HUDEP-2 (cell line): ENCODE measurements around the gene AANAT.

Experiments
- DNase-seq, 76 experiments: peaks; one replicate each; lab custom pipeline; 2025; ENCODE audit not compliant: unreplicated experiment in 76 of 76; lab: John Stamatoyannopoulos, UW

The AANAT gene

DNA sequence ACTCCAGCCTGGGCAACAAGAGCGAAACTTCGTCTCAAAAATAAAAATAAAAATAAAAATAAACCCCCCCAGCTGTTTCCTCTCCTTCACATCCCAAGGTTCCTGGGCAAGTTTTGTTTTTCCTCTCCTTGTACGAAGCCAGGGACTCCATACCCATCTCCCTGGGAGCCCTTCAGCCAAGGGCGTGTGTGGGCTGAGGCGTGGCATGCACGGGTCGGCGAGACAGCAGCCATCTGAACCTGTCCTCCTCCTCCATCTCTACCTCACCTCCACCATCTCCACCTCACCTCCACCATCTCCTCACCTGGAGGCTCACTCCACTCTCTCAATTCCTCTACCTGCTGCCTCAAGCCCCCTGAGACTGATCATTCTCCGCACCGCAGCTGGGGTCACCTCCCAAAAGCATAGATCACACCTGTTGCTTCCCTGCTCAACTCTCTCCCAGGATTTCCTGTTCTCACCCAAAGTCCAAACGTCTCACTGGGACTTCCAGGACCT lies 16.9 kb downstream of the AANAT start:
- DNase-seq, result no peak

DNA sequence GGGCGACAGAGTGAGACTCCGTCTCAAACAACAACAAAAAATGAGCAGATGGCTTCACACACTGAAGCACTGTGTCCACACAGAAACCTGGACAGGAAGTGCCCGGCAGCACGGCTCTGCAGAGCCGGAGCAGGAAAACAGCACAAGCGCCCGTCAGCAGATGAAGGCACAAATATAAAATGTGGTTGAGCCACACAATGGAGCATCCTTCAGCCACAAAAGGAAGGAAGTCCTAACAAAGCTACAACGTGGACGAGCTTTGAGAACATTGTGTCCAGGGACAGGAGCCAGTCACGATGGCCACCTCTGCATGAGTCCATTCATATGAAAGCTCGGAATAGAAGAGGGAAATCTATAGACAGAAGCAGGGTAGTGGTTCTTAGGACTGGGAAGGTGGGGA lies 18.2 kb downstream of the AANAT start:
- DNase-seq, result no peak

DNA sequence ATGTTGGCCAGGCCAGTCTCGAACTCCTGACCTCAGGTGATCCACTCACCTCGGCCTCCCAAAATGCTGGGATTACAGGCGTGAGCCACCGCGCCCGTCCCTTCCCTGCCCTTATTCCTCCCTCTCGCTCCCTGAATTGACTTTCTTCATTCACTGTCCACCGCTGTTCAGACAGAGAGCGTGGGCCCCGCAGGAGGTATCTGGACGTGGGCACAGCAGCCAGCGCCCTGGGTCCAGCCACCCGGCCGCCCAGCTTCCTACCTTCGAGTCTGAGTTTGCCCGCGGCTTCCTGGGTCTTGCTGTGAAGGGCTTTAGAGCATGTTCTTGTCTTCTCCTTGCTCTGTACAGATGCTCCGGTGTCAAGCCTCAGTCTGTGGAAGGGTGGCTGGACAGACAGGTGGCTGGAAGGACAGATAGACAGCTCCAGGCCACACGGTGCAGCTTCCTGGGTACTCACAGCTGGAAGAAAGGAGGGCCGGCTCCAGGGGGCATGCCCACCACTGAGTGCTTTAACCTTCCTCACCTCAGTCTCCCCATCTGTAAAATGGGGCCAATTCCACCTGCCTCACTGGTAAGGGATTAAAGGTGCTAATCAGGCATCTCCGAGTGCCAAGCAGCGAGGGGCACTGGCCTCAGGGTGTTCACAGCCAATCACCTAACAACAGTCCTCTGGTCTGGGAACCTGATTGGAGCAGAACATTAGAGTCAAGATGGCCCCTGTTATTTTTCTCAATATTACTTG lies 20.2 kb downstream of the AANAT start:
- DNase-seq, result no peak

DNA sequence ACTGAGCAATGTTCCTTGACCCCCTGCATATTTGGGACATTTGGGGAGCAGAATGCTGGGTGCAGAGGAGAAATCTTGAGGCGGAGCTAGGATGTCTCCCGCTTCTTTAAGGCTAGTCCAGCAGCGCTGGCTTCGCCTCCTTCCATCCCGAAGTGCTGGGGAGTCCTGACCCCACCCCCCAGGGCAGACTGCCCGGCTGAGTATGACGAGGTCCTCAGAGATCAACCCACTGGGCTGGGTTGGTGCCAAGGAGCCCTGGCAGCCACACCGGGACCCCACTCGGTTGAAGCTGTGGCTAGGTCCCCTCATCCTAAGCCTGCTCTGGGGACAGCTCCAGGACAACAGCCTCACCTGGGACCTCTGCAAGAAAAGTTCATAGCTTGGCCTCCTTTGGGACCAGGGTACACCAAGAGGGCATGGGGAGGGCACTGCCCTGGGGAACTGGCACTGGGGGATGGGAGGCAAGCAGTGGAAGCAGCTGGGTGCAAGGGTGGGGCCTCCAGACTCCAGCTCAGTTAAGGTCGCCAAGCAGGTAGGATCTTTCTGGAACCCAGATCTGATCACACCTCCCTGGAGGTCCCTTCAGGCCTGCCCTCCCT lies 22.8 kb downstream of the AANAT start:
- DNase-seq, result no peak

DNA sequence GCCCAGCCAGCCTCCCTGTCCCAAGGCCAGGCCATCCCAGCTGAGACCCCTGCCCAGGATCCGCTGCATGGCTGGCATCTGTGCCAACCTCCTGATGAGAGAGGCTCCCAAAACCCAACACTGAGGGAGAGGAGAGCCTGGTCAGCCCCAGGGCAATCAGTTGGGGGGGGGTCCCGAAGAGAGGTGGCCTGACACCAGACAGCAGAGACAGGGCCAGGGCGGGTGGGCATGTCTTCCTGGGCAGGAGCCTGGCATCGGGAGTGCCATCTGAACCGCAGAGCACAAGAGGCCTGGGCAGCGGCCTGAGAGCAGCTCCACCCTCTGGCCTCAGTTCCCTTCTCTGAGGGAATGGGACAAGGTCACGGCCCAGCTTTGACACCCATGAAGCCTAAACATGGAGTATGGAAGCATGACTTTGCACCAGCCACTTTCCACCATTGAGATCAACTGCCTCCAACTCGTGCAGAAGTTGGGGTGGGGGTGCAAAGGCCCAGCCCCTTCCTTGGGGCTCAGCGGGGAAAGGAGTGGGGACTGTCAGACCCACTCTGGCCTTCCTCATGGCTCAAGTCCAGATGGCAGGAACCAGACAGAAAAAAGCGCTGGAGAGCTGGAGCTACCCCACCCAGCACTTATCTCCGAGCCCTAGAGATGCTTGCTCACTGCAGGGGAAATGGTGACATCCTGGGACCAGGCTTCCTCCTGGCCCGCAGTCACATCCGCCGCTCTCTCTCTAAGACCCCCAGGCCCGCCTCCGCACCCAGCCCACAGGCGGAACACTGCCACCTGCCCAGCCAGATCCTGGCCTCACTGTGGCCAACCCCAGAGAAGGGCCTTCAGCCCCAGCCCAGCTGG lies 24.1 kb downstream of the AANAT start:
- peak in 2 of 76 experiments; percentile 19 to 27 for DNase-seq

DNA sequence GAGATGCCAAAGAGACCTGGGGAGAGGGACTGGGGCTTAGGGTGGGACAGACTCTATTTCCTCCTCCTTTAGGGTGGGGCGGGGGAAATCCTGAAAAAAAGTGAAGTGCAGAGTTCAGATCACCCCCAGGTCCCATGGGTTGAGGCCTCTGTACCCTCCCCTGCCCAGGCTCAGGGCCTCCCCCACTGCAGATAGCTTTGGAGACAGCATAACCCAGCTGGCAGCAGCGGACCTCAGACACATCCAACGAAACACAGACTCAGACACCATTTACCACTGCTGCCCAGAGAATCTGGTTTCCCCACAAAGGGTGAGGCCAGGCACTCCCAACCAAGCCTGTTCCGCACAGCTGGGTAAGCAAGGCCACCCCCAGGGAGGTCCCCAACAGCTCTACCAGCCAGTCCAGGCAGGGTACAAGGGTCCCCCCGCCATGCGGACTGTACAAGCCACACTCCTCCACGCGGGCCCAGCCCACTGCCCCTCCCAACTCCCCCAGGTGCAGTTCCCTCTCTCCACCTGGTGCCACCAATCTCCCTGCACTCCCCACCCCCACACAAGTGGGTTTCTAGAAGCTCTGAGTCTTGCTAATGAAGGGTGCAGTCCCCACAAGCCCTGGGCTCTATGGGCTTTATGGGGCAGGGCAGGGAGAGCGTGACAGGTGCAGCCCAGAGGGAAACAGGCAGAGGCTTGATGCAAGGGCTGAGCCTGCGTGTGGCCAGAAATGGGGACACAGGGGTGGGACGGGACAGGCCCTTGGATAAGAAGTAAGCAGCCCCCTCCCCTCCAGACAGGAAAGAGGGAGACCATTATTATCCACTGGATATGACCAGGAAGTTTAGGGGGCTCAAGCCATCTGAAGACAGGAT lies 25.0 kb downstream of the AANAT start:
- no peak for DNase-seq

DNA sequence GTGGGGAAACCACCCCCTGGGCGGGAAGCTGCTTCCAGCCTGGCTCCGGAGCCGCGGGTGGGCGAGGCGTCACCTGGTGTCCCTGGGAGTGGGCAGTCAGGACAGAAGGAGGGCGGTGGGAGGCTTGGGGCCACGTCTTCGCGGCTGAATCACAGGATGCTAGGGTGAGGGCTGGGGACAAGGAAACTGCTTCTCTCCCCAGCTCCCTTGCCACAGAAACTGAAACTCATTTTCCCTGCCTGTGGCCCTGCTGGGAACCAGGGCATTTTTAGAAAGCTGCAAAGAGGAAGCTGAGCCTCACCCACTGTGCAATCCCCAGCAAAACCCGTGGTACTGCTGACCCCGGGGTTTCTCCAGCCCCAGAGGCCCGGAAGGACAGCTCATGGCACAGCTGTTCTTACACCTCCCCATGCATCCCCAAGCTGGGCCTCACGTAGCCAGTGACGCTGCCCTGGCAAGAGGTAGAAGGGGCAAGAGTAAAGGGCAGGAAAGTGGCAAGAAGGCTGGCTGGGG lies 25.6 kb downstream of the AANAT start:
- no peak for DNase-seq

DNA sequence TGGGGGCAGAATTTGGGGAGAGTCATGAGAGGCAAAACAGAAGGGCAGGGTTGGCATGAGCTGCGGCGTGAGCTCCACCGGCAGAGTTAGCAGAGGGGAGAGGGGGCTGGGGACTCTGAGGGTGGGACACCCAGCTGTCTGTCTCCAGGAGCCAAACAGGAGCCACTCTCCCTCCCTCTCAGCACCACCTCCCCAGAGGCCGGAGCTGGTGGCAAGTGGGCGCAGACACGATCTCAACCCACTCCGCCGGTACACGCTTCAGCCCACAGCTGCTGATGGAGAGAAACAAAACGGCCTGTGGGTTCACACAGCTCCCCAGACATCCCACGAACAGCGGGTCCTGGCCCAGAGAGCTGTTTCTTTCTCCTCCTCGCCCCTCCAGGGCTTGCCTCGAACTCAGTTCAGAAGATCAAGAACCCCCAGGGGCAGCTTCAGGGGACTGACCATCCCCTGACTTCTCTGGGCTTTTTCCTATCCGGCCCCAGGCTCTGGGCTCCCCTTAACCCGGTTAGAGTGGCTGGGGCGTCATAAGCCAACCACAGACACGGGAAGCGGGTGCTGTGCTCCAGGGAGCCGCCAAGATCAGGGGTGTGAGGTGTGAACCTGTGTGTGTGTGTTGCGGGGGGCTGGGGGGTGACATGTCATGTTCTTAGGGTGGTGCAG lies 26.2 kb downstream of the AANAT start:
- DNase-seq, result no peak

DNA sequence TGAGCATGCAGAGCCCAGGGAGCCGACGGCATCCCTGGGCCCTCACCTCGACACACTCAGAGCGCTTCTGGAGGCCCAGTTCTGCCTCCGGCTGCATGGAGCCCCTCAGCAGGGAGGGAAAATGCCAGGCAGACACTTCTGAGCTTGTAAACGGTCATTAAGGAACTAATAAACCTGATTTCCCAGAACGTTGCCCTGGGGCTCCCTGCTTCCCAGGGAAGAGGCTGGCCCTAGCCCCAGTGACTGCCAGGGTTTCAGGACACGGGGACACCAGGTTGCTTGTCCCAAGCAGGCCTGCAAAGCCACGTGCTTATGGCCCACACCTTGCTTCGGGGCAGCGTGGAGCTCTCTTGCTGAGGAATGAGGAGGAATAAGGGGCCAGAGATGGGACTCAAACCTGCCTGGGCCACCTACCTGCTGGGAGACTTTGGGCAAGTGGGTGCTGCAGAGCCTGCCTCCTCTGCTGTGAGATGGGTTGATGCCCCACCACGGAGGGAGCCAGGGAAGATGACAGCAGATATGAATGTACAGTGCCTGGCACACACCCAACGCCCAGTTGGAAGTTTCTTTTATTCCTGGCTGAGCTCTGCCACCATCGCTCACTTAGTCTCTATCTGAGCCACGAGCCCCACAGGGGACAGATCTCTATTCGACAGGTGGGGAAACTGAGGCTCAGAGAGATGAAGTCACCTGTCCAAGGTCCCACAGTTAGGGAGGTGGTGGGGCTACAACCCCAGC lies 28.4 kb downstream of the AANAT start:
- no peak for DNase-seq

DNA sequence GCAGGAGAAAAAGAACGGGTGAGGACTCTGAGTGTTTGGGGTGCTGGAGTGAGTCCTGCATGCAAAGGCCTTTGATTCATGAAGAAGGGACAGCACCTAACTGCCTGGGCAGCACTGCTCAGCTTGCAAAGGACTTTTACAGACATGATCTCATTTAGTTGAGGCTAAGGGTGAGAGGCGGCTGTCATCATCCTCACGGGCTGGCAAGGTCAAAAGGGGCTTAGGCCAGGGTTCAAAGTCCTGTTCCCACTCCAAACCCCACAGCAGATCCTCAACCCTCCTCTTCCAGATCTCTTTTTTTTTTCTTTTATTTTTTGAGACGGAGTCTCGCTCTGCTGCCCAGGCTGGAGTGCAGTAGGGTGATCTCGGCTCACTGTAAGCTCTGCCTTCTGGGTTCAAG lies 29.1 kb downstream of the AANAT start:
- no peak for DNase-seq

DNA sequence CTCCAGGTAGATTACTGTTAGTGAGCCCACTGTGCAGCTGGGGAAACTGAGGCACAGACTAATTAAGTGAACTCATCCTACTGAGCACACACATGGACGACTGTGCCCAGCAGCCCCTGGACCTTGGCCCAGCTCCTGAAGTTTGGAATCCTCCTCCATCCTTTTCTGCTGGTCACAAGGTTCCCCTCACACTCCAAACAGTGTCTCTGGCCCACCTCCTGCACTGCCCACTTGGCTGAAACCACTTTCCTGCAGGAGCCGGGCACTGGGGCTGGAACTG lies 30.2 kb downstream of the AANAT start:
- no peak for DNase-seq

DNA sequence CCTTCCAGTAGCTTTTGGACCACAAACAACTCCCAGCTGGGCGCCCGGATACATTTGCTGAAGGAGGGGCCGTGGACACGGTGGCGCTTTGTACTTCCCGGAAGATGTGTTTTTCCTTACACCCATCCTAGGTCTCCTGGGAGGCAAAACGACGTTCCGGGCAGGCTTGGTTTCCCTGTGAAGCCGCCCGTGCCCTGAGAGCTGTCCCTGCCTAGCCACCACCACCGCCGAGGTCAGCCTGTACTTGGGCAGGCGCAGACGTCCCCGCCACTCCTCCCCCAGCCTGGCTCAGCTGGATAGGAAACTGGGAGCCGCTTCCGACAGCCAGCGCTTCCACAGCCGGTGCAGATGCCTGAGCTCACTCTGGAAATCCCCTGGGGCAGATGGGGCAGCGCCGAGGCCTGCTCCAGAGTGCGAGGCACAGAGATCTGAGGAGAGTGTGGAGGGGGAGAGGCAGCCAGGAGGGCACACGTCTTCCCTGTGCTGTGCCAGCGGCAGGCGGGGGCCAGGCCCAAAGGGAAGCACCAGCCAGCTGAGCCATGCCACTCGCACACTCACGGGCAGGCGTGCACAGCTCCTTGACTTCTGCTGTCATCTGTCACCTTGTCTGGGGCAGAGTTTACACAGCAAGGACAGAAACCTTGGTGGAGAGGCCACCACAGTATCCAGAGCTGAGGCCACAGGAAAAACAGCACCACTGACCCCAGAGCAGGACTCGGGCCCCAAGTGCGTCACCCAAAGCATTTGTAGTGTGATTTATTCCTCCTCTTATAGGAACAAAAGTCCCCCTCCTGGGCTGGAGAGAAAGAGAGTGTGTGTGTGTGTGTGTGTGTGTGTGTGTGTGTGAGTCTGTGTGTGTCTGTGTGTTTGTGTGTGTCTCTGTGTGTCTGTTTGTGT lies 30.8 kb downstream of the AANAT start:
- DNase-seq, result no peak

DNA sequence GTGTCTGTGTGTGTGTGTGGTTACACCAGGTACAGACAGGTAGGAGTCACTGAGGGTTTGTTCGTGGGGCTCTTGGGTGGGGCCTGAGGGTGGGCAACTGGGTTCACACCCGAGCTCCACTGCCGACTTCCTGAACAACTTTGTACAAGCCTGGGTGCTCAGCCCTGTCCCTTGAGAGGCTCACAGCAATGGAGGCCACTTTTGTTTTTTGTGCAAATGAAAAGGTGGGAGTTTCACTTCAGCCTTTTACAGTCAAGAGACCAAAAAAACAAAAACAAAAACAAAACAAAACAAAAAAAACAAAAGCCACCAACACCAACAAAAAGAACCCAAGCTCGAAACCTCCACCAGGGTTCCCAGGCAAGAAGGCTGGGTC lies 31.5 kb downstream of the AANAT start:
- DNase-seq, result no peak

DNA sequence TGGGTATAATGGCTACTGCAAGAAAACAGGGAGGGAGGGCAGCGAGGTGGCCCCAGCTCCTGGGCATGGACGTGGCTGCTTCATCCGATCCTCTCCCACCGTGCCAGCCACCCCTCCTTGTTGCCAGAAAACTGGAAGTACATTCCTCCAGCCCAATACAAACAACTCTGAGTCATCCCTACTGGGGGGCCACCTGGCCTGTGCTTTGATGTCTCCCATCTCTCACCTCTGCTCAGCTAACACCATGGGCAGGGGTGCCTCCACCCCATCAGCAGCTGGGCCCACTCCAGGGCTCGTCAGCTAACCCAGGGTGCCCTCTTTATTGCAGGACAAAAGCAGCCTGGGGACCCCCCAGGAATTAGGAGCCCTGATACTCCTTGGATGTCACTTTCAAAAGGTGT lies 31.9 kb downstream of the AANAT start:
- DNase-seq, result no peak

DNA sequence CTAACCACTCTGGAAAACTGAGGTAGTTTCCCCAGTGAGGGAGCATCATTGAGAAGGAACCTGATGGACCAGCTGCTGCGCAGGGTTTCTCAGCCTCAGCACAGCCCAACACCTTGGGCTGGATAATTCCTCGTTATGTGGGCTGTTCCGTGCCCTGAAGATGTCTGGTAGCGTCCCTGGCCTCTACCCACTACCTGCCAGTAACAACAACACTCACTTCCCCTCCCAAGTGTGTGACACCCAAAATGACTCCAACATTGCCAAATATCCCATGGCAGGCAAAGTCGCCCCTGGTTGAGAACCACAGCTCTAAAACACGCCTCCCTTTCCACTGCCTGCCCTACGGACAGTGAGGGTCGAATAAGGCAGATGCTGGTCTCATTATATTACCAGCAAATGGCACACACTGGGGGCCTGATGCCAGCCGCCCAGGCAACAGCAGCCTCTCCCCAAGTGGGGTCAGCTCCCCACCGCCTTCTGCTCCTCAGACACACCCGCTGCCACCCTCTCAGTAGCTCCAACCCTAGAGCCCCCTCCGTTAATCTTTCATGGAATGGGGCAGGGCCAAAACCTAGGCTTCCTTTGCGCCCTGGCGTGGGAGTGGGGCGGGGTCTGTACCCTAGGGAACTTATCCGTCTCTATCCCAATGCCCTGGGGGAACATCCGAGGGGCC lies 32.8 kb downstream of the AANAT start:
- DNase-seq, result no peak

DNA sequence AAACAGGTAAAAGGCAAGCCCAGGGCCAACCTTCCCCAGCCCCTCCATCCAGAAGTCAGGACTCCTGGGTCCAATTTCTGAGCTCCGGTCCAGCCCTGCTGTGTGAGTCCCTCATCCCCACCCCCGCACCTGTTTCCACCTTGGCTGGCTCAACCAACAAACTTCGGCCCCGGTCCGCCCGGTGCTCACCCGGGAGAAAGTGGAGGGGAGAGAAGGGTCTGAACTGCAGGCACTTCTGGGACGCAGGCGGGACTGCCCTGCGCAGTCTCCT lies 33.3 kb downstream of the AANAT start:
- DNase-seq, result peak in 1 of 76 experiments; percentile 30

DNA sequence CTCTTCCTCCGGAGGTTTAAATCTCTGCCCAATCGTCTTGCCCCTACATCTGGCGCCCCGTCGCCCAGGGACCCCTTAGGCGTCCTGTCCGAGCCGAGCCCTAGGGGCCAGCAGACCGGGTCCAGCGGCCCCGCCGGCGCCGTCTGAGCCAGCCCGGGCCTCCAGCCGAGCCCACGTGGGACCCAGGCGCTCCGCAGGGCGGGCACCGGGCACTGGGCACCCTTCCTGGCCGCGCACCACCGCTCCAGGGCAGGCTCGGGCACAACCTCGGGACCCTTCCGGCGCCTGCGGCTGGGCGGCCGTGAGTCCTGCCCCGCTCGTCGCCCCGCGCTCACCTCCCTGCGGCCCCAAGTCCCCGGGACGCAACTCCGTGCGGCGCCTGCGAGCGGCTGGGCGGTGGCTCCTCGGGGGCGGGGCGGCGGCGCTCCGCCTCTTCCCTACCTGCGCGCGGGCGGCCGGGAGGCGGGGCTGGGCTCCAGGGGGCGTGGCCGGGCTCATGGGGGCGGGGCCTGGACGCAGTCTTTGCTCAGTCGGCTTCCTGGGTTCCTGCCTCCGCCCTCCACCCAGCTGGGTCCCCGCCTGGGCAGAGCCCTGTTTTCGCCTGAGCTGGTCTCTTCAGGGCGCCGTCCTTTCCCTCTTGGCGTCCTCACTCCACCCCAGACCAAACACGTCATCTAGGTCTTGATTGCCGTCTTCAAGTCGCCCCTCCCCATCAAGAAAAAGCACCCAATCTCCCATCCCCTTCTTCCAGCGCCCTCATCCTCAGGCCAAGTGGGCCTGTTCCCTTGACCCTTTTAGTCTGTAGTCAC lies 33.8 kb downstream of the AANAT start, which contains the start of gene RHBDF2:
Gene RHBDF2, minus strand, starts transcription at position 406 of the 809 bp plus-strand sequence. CDS start 19,899 bp downstream, outside the sequence.
- peak in 74 of 76 experiments; percentile 21 to 98 (median 84) for DNase-seq
